Natural killer cell (primary cell): ENCODE measurements around the gene SEMA4C. TPM values are rescaled to one million over a fixed set of nuclear protein-coding genes. Genes with fewer than 3 reads are reported as not detected.

Experiments
- ATAC-seq, 3 donors: fragments of 150-1000 bp in 2 of 3; fragments of 200-7000 bp in 1 of 3; cut with Tn5 transposase; 1 replicate in 1 of 3; 2 replicates in 2 of 3; pipeline ENCODE4 v1.10.0; 2021; ENCODE audit warnings: mild to moderate bottlenecking in 2 of 3, moderate library complexity in 2 of 3
- DNase-seq, 2 donors: peaks; one replicate each; pipeline versions ENCODE4 v3.0.0 to v3.0.0-alpha.2; 2013 to 2021; ENCODE audit warnings: mixed read lengths in 1 of 2
- H3K27ac ChIP-seq: one replicate; pipeline ENCODE4 v1.5.1; 2013; ENCODE audit warnings: mild to moderate bottlenecking, low read length
- H3K27me3 ChIP-seq: one replicate; pipeline ENCODE4 v1.6.1; 2013; ENCODE audit warnings: low read length; ENCODE audit not compliant: control insufficient read depth, insufficient read depth
- H3K36me3 ChIP-seq: one replicate; pipeline ENCODE4 v1.6.1; 2013; ENCODE audit warnings: low read length; ENCODE audit not compliant: control insufficient read depth, insufficient read depth
- H3K4me1 ChIP-seq: one replicate; pipeline ENCODE4 v1.6.1; 2013; ENCODE audit warnings: low read length; ENCODE audit not compliant: control insufficient read depth, insufficient read depth
- H3K4me3 ChIP-seq: one replicate; pipeline ENCODE4 v1.5.1; 2013; ENCODE audit warnings: low read length
- H3K9me3 ChIP-seq: one replicate; pipeline ENCODE4 v1.6.1; 2013; ENCODE audit warnings: low read length; ENCODE audit not compliant: control insufficient read depth, insufficient read depth
- H3K27ac Mint-ChIP-seq, 2 donors: one replicate each; pipeline ENCODE4 v1.8.0; 2022; ENCODE audit warnings: mild to moderate bottlenecking in 2 of 2, mixed read lengths in 2 of 2, moderate library complexity in 1 of 2
- H3K27me3 Mint-ChIP-seq, 2 donors: one replicate each; pipeline ENCODE4 v1.8.0; 2022; ENCODE audit warnings: low read depth in 2 of 2, mixed read lengths in 2 of 2
- H3K36me3 Mint-ChIP-seq: one replicate; pipeline ENCODE4 v1.8.0; 2022; ENCODE audit warnings: mixed read lengths
- H3K4me1 Mint-ChIP-seq, 2 donors: one replicate each; pipeline ENCODE4 v1.8.0; 2022; ENCODE audit warnings: mixed read lengths in 2 of 2
- H3K4me3 Mint-ChIP-seq: one replicate; pipeline ENCODE4 v1.8.0; 2022; ENCODE audit warnings: mild to moderate bottlenecking, moderate library complexity, mixed read lengths
- H3K9me3 Mint-ChIP-seq, 2 donors: one replicate each; pipeline ENCODE4 v1.8.0; 2022; ENCODE audit warnings: mixed read lengths in 2 of 2
- WGBS: methylation state at CpG from one replicate; pipeline ENCODE4 v1.1.7; 2013; ENCODE audit warnings: missing lambda C conversion rate; ENCODE audit not compliant: insufficient coverage; 5-methylcytosine and 5-hydroxymethylcytosine counted together
- intact Hi-C: fragments of 100-400 bp; cut with micrococcal nuclease; formaldehyde crosslinking; loops from one replicate; pipeline ENCODE4 v1.14.2; 2022
- total RNA-seq, 4 donors: library from RNA; stranded (reverse); fragments of 120-200 nt in 1 of 4; gene quantifications; one replicate each; pipeline versions ENCODE4 v1.2.3 to v1.2.4, GENCODE V29; 2013 to 2022
- TF ChIP-seq, protein P1 (sequence below): fragments of 200-600 bp; IDR thresholded peaks from one replicate; pipeline ENCODE4 v1.8.0; 2022; ENCODE audit warnings: antibody characterized with exemption

The SEMA4C gene
- total RNA-seq, 3 donors from 2014 or later (not counting 1 experiment from before 2014, with no cell fraction given): 51.8 to 78.1 (median 65.8) TPM

DNA sequence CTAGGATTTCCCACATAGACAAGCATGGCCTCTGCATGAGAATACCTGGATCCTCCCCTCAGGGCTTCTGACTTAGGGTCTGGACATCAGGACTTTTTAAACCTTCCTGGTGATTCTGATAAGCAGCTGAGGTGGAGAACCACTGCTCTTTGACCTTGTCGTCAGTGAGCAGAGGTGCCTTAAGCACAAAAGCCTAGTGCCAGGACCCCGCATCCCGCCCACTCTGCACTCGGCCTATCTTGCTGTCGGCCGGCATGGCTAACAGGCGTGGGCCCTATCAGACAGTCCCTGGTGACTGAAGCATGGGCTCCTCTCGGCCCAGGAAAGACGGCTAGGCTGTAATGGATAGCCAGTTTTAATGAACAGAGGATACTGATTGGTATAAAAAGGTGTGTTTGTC, 32.3 kb downstream of the SEMA4C start:
- peaks cover 17% of the 10 kb centered on the region for H3K36me3 ChIP-seq
- intact Hi-C loops: loop anchor here (10.0 kb wide), 1 partner anchor 823 kb away; no protein-coding TSS in a partner anchor
- no peaks in the 10 kb centered on the region for H3K27me3 Mint-ChIP-seq

DNA sequence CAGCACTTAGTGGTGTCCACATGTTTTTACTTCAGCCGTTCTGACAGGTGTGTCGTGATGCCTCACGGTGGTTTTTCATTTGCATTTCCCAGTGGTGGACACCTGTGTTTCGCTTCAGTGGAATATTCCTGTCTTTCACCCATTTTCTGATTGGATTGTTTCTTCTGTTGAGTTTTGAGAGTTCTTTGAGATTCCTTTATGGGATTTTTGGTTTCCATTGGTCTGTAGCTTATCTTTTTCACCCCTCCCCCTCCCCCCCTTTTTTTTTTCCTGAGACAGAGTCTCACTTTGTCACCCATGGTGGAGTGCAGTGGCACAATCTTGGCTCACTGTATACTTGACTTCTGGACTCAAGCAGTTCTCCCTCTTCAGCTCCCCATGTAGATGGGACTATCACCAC, 34.0 kb downstream of the SEMA4C start:
- DNase-seq: no peak
- no peak for ATAC-seq
- peaks cover 27% of the 10 kb centered on the region for H3K4me1 ChIP-seq
- Mint-ChIP-seq H3K27me3 (no peaks in the 10 kb centered on the region), H3K36me3 (peaks cover 6% of the 10 kb centered on the region), H3K9me3 (no peaks in the 10 kb centered on the region), H3K27ac (no peak overlapping the region), H3K4me1 (peaks cover 11 to 16% of the 10 kb centered on the region in 2 donors), H3K4me3 (no peak overlapping the region)
- intact Hi-C loops: loop anchor here (10.0 kb wide), 1 partner anchor 821 kb away; no protein-coding TSS in a partner anchor
- H3K36me3 ChIP-seq: peaks cover 31% of the 10 kb centered on the region
- no peak overlapping the region for H3K4me3 ChIP-seq
- H3K27ac ChIP-seq: no peak overlapping the region
- WGBS: 90% methylated on average over 4 of the region's 4 CpGs
- H3K27me3 ChIP-seq: no peaks in the 10 kb centered on the region
- H3K9me3 ChIP-seq: no peaks in the 10 kb centered on the region
- TF ChIP-seq, protein P1, sequence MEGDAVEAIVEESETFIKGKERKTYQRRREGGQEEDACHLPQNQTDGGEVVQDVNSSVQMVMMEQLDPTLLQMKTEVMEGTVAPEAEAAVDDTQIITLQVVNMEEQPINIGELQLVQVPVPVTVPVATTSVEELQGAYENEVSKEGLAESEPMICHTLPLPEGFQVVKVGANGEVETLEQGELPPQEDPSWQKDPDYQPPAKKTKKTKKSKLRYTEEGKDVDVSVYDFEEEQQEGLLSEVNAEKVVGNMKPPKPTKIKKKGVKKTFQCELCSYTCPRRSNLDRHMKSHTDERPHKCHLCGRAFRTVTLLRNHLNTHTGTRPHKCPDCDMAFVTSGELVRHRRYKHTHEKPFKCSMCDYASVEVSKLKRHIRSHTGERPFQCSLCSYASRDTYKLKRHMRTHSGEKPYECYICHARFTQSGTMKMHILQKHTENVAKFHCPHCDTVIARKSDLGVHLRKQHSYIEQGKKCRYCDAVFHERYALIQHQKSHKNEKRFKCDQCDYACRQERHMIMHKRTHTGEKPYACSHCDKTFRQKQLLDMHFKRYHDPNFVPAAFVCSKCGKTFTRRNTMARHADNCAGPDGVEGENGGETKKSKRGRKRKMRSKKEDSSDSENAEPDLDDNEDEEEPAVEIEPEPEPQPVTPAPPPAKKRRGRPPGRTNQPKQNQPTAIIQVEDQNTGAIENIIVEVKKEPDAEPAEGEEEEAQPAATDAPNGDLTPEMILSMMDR: no peak

More for the DNA sequence above, 32.3 kb downstream of the SEMA4C start:
- Mint-ChIP-seq H3K27ac (no peak overlapping the region), H3K4me3 (no peak overlapping the region), H3K4me1 (peaks cover 11 to 25% of the 10 kb centered on the region in 2 donors), H3K9me3 (no peaks in the 10 kb centered on the region), H3K36me3 (no peaks in the 10 kb centered on the region)
- ATAC-seq (no peak), DNase-seq (no peak)
- Histone ChIP-seq H3K27me3 (no peaks in the 10 kb centered on the region), H3K4me1 (peaks cover 27% of the 10 kb centered on the region), H3K4me3 (no peak overlapping the region), H3K27ac (no peak overlapping the region), H3K9me3 (no peaks in the 10 kb centered on the region)
- TF ChIP-seq, protein P1: no peak
- 98% methylated on average over 9 of the region's 9 CpGs for WGBS

DNA sequence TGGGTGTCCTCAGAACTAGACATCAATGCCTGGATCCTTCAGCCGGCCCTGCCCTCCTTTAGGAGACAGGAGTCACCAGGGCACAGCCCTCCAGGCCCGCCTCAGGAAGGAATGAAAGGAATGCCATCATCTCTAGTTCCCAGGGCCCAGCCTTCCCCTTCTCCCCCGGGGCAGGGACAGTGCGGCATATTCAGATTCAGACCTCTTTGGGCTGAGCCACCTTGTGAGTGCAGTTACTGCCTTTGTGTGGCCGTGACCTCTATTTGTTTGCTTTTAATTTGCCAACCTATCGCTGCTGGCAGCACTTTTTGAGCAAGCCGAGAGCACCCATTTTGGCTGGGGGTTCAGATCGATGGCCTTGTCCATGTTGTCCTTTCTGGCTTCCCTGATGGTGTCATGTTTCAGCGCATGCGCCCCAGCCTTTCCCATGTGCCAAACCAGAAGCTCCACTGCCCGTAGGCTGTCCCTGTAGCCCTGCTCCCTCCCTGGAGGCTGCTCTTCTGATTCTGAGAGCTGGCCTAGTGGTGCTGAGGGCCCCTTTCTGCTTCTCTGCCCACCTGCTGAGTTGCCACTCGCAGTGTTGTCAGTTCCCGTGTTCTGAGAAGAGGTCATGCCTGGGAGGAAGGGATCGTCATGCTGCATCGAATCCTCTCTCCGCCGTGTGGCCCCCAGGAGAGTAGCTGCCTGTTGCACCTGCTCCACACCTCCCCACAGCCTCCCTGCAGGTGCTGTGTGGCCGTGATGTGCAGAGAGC, 36.9 kb downstream of the SEMA4C start:
- peaks cover 0 to 8% of the 10 kb centered on the region in 2 donors for H3K4me1 Mint-ChIP-seq
- H3K36me3 Mint-ChIP-seq: peaks cover 14% of the 10 kb centered on the region
- H3K9me3 Mint-ChIP-seq: no peaks in the 10 kb centered on the region
- DNase-seq (no peak), ATAC-seq (no peak)
- TF ChIP-seq, protein P1: no peak
- H3K27me3 ChIP-seq: no peaks in the 10 kb centered on the region
- H3K4me3 Mint-ChIP-seq: no peak overlapping the region
- intact Hi-C loops: loop anchor here (10.0 kb wide), 1 partner anchor 818 kb away; no protein-coding TSS in a partner anchor
- H3K27ac Mint-ChIP-seq: no peak overlapping the region
- H3K36me3 ChIP-seq: peaks cover 58% of the 10 kb centered on the region
- H3K4me3 ChIP-seq: no peak overlapping the region
- no peaks in the 10 kb centered on the region for H3K27me3 Mint-ChIP-seq
- peaks cover 2% of the 10 kb centered on the region for H3K4me1 ChIP-seq
- no peaks in the 10 kb centered on the region for H3K9me3 ChIP-seq
- WGBS: 78% methylated on average over 17 of the region's 18 CpGs
- no peak overlapping the region for H3K27ac ChIP-seq
